ENCODE results near the gene THSD7A.

The THSD7A gene

DNA sequence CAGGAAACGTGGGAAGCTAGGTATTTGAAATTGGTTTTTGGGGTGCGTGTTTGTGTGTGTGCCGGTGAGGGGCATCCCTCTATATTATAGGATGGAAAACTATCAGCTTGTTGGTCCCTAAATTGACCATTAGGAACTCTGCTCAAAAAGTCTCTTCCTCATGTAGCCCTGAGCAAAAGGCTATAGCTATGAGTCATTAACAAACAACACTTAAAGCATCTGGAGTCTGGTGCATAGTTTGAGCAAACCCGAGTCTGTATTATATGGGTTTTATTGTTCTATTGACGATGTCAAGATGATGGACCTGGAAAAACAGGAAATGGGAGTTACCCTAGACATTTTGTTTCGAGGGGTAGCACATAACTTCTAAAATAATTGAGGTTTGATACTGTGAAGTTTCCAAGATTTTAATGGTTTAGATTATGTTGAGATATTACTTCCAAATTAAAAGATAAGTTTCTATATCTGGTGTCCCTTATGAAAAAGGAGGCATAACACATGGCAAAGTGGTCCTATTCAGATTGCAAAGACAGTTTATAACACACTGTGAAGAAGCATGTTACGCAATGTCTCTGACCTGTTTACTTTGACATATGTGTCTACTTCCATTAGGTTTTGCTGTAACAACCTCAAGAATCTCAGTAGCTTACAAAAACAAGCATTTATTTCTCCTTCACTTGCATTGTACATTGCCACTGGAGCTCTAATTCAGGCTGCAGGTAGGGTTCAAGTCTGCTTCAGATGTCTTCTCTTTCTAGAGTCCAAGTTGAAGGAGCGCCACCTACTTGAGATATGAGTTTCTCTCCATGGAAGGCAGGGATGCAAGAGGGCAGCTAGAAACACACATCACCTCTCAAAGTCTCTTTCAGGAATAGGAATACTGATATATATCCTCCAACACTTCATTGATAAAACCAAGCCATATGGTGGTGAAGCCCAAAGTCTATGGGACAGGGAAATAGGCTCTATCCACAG lies 500.6 kb downstream of the THSD7A start:
- DNase-seq (ENCODE audit: low read depth in 2 of 2) = no peak

DNA sequence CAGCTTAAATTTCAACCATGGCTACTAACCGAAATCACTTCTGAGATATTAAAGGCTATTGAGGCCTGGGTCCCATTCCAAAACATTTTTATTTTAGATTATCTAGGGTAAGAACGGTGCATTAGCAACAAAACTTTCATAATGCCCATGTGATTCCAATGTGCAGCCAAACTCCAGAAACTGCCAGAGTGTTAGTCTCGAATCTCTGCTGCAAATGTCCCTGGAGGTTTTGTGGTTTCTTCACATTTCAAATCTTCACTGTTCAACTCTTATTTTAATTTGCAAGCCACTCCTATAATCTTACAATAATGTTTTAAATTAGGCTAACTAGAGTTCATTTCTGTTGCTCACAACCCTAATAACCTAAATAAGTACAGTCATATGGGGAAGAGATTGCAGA lies 501.3 kb downstream of the THSD7A start:
- no peak for DNase-seq (ENCODE audit: low read depth in 2 of 2)

DNA sequence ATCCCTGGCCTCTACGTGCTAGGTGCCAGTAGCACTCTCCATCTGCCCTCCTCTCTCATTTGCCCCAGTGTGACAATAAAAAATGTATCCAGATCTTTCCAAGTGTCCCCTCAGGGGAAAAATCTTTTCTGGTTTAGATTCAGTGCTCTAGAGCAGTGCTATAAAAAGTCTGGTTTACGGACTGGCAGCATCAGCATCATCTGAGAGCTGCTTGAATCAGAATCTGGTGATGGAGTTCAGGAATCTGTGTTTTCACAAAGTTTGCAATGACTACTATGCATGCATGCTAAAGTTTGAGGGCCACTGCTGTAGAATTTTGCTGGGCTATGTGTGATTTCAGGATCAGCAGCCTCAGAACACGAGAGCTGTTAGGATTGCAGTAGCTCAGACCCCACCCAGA lies 501.8 kb downstream of the THSD7A start:
- no peak for DNase-seq (ENCODE audit: low read depth in 2 of 2)

DNA sequence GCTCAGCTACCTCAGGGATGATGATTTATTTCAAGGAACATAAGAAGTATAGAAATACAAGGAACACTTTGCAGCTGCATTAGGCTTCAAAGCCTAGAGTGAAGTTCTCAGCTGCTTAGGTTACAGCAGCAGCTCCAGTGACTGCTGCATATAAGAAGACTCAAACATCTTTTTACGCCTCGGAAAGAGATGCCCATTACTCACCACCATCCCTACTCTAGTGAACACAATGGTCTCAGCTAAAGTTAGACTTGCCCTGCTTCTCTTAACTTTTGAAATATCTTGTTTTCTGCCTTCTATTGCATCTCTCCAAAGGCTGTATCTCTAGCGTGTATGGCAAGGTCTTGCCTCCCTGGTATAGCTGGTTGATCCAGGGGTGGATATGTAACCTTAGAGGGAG lies 502.4 kb downstream of the THSD7A start:
- DNase-seq (ENCODE audit: low read depth in 2 of 2) = no peak

DNA sequence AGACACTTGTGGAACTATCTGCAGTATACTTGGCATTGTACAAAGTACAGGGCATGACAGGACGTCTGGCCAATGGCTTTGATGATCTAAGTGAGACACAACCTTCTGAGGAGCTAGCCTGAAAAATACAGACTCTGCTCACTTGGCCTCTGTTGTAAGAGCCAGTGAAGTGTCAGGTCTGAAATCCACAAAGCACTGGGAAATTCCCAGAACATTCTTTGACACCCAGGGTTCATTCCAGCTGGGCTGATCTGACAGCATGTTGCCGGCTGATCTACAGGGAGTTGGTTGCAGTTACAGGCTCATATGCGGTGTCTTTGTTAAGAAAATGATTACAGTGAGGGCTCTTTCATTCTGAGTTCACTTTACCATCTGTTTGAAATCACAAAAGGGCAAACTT lies 503.7 kb downstream of the THSD7A start:
- DNase-seq (ENCODE audit: low read depth in 2 of 2) = no peak

DNA sequence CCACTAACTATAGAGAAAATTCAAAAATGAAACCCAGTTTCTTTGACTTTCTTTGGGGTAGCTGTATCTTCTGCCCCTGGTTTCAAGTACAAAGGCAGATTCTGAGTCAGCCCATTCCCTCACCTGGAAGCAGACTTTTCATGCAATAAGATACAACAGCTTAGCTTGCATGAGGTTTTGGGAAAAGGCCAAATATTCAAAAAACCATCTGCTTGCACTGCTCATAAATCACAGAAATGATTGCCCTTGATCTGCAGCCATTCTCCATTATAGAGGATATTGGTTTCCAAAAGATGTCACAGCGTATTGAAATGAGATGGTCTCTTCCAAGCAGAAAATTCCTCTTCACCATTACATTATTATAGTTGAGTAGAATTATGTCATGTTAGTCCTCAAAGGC lies 504.4 kb downstream of the THSD7A start:
- no peak for DNase-seq (ENCODE audit: low read depth in 2 of 2)

Data from fibroblast of skin of left biceps (primary cell).